ENCODE measurements around the gene CTU2. TPM values are rescaled to one million over a fixed set of nuclear protein-coding genes. Genes with fewer than 3 reads are reported as not detected.

Gene CTU2
- total and polyA plus RNA-seq, 2 of the 8 experiments (the other 6 are each of a cell fraction or from before 2014, with no cell fraction given), result 32.7 to 42.9 TPM

GRCh38 chr16:88753602-88754001, 47.3 kb downstream of the CTU2 start (continued):
- TF ChIP-seq TAF7 (optimal IDR thresholded peaks at IDR 0.05; ENCODE audit: borderline replicate concordance, low read depth, low read length) (no peak), SP1 (IDR thresholded peaks at IDR 0.05; ENCODE audit: low read depth, low read length) (no peak), E2F6 (IDR thresholded peaks at IDR 0.05) (no peak)

Measured in H1 (cell line).